GM12891 (cell line): ENCODE measurements around the gene KRT8.

ENCODE experiments used
- PAX5 ChIP-seq: IDR thresholded peaks from 2 replicates; pipeline ENCODE4 v1.6.1; 2011; ENCODE audit warnings: low read length, moderate library complexity, mild to moderate bottlenecking; ENCODE audit not compliant: insufficient read depth, severe bottlenecking
- POLR2A ChIP-seq: IDR thresholded peaks from 2 replicates; pipeline ENCODE4 v1.6.1; 2011; ENCODE audit warnings: low read depth, low read length, control low read depth
- POLR2AphosphoS5 ChIP-seq: IDR thresholded peaks from 2 replicates; pipeline ENCODE4 v1.6.1; 2011; ENCODE audit warnings: low read depth, low read length, control low read depth
- POU2F2 ChIP-seq: IDR thresholded peaks from 2 replicates; pipeline ENCODE4 v1.6.1; 2011; ENCODE audit warnings: low read depth, mild to moderate bottlenecking, control low read depth, low read length, moderate library complexity
- SPI1 ChIP-seq: IDR thresholded peaks from 2 replicates; pipeline ENCODE4 v1.6.1; 2011; ENCODE audit warnings: low read depth, low read length, control low read depth
- TAF1 ChIP-seq: IDR thresholded peaks from 2 replicates; pipeline ENCODE4 v1.6.1; 2011; ENCODE audit warnings: low read depth, low read length, control low read depth

GRCh38 chr12:52946797-52947547 lies 42.1 kb upstream of the KRT8 start:
- TF ChIP-seq TAF1, result no peak
- no peak for TF ChIP-seq POLR2A
- no peak for TF ChIP-seq POU2F2
- TF ChIP-seq POLR2AphosphoS5, result no peak
- no peak for TF ChIP-seq SPI1
- no peak for TF ChIP-seq PAX5
